ENCODE data around the gene HS6ST1.

GRCh38 chr2:128320192-128320905 lies 1.7 kb upstream of the HS6ST1 start:
- TF ChIP-seq CTCF (IDR thresholded peaks at IDR 0.05) (no peak), POLR2A (IDR thresholded peaks at IDR 0.05) (no peak), EP300 (IDR thresholded peaks at IDR 0.05) (no peak), POLR2AphosphoS5 (IDR thresholded peaks at IDR 0.05) (no peak)
